K562 (cell line): Measurements from ENCODE around the gene TMEM164. TPM values are rescaled to one million over a fixed set of nuclear protein-coding genes. Genes with fewer than 3 reads are reported as not detected.

ENCODE experiments used
- ATAC-seq: fragments of 200-7000 bp; cut with Tn5 transposase; 3 replicates; pipeline ENCODE4 v1.9.1; 2020; ENCODE audit warnings: moderate library complexity
- BruUV-seq: library from RNA; stranded (reverse); fragments of 400-500 nt; replicated peaks from 2 replicates; lab custom pipeline; 2021; lab: Mats Ljungman, UMichigan
- CTCF ChIA-PET: fragments of 300-600 bp; formaldehyde crosslinking; extraction: SDS; loops from one replicate; lab custom pipeline; 2021; ENCODE audit warnings: low intra/inter-chr PET ratio; lab: Yijun Ruan, JAX
- POLR2A ChIA-PET: fragments of 300-600, 350-650 bp; sonication (Branson Sonifier 250); formaldehyde crosslinking; extraction: SDS; loops from one replicate; lab custom pipeline; 2021; ENCODE audit warnings: antibody characterized with exemption, inconsistent platforms; lab: Yijun Ruan, JAX
- DNase-seq, 4 experiments: peaks; one replicate each; pipeline versions ENCODE4 v3.0.0 to v3.0.0-alpha.2; 2011 to 2018; ENCODE audit warnings: low spot score in 3 of 4, mixed read lengths in 3 of 4; ENCODE audit errors: extremely low read depth in 1 of 4
- FAIRE-seq: peaks from 2 replicates; lab custom pipeline; 2011; peaks lifted over from hg19 to GRCh38; lab: Jason Lieb, UNC
- H2AFZ ChIP-seq: 2 replicates; pipeline ENCODE4 v1.6.0; 2011; ENCODE audit warnings: low read depth, low read length, control low read depth, inconsistent platforms
- H3K27ac ChIP-seq: fragments of 200-600 bp; 3 replicates; pipeline ENCODE4 v1.8.0; 2011; ENCODE audit warnings: low read depth, mild to moderate bottlenecking, control low read depth, inconsistent platforms, low read length, moderate library complexity, mixed read lengths; ENCODE audit errors: extremely low read depth
- H3K27me3 ChIP-seq, 2 experiments: fragments of 300-600 bp in 1 of 2; 2 replicates in 1 of 2; 3 replicates in 1 of 2; pipeline versions ENCODE4 v1.6.0 to v1.8.0; 2011; ENCODE audit warnings: inconsistent platforms in 2 of 2, low read length in 2 of 2, mild to moderate bottlenecking in 1 of 2, mixed read lengths in 1 of 2, moderate library complexity in 1 of 2; ENCODE audit not compliant: control insufficient read depth in 2 of 2, insufficient read depth in 2 of 2
- H3K36me3 ChIP-seq: fragments of 300-600 bp; 3 replicates; pipeline ENCODE4 v1.8.0; 2011; ENCODE audit warnings: mild to moderate bottlenecking, low read length, inconsistent platforms; ENCODE audit not compliant: control insufficient read depth, insufficient read depth
- H3K4me1 ChIP-seq, 2 experiments: fragments of 200-600 bp in 1 of 2; replicated peaks in 1 of 2; 2 replicates in 1 of 2; 3 replicates in 1 of 2; pipeline versions ENCODE4 v1.5.1 to v1.8.0; 2011; ENCODE audit warnings: inconsistent platforms in 2 of 2, low read length in 2 of 2, mild to moderate bottlenecking in 1 of 2, mixed read lengths in 1 of 2, moderate library complexity in 1 of 2; ENCODE audit not compliant: control insufficient read depth in 2 of 2, insufficient read depth in 2 of 2
- H3K4me2 ChIP-seq: 2 replicates; pipeline ENCODE4 v1.6.1; 2011; ENCODE audit warnings: low read length, control low read depth, inconsistent platforms, mixed read lengths; ENCODE audit not compliant: insufficient read depth
- H3K4me3 ChIP-seq: fragments of 200-600 bp; sonication (generic), shearing (Covaris generic); 2 replicates; pipeline ENCODE4 v1.5.1; 2016; ENCODE audit warnings: control low read depth, inconsistent platforms
- H3K79me2 ChIP-seq: fragments of 200-600 bp; 3 replicates; pipeline ENCODE4 v1.8.0; 2011; ENCODE audit warnings: low read length, inconsistent platforms; ENCODE audit not compliant: control insufficient read depth, insufficient read depth
- H3K9ac ChIP-seq, 2 experiments: 2 replicates each; pipeline versions ENCODE4 v1.6.0 to v1.6.1; 2011; ENCODE audit warnings: low read depth in 2 of 2, low read length in 2 of 2, control low read depth in 1 of 2, inconsistent platforms in 1 of 2, mild to moderate bottlenecking in 1 of 2, mixed read lengths in 1 of 2; ENCODE audit not compliant: insufficient read depth in 1 of 2
- H3K9me1 ChIP-seq: one replicate; pipeline ENCODE4 v1.6.0; 2011; ENCODE audit warnings: inconsistent platforms, mild to moderate bottlenecking, low read length, moderate library complexity; ENCODE audit not compliant: control insufficient read depth, insufficient read depth
- H3K9me3 ChIP-seq: replicated peaks from 2 replicates; pipeline ENCODE4 v1.5.1; 2011; ENCODE audit warnings: low read depth, low read length, inconsistent platforms; ENCODE audit not compliant: control insufficient read depth, insufficient read depth
- H4K20me1 ChIP-seq: replicated peaks from 2 replicates; pipeline ENCODE4 v1.6.1; 2011; ENCODE audit warnings: low read length, inconsistent platforms, mixed read lengths; ENCODE audit not compliant: control insufficient read depth, insufficient read depth
- PPARD ChIP-seq: fragments of 250-450 bp; sonication (Bioruptor Pico); IDR thresholded peaks from 2 replicates; pipeline ENCODE4 v1.8.0; 2022; ENCODE audit warnings: inconsistent platforms, mild to moderate bottlenecking, moderate library complexity
- SRSF3 ChIP-seq: fragments of 200-400 bp; formaldehyde crosslinking; IDR thresholded peaks from 2 replicates; pipeline ENCODE4 v1.6.1; 2016; ENCODE audit warnings: mild to moderate bottlenecking, low read length, moderate library complexity; ENCODE audit not compliant: insufficient read depth
- TRIM28 ChIP-seq: fragments of 450-650 bp; IDR thresholded peaks from 2 replicates; pipeline ENCODE4 v1.6.1; 2017
- WGBS: fragments of 100-300 bp; shearing (Covaris generic); methylation state at CpG from one replicate; pipeline ENCODE4 v1.1.6; 2016; ENCODE audit warnings: low coverage, mixed read lengths; ENCODE audit not compliant: insufficient coverage; ENCODE audit errors: missing lambda C conversion rate; 5-methylcytosine and 5-hydroxymethylcytosine counted together
- in situ Hi-C: fragments of 300-500 bp; cut with MboI; formaldehyde crosslinking; loops from 4 replicates; pipeline ENCODE4 v1.15.0; 2018; ENCODE audit warnings: inconsistent platforms, mixed read lengths
- intact Hi-C: fragments of 100-400 bp; cut with micrococcal nuclease; formaldehyde crosslinking; loops from 2 replicates; pipeline ENCODE4 v1.14.2; 2022
- polyA plus RNA-seq, 8 experiments: library from polyadenylated mRNA; depleted of rRNA in 4 of 8; stranded (reverse) in 5 of 8; unstranded in 3 of 8; fragments of >200 nt; fragmentation: Nextera tagmentation in 2 of 8; fragmentation: Illumina TruSeq in 1 of 8; extraction: Ambion mirVana in 2 of 8; extraction: Trizol in 1 of 8; gene quantifications; 2 replicates each; pipeline versions ENCODE4 v1.2.1 to v1.2.3, GENCODE V29; 2011 to 2014; ENCODE audit warnings: inconsistent platforms in 1 of 8, missing spikeins in 1 of 8
- total RNA-seq, 7 experiments: library from RNA; depleted of rRNA in 6 of 7; stranded (reverse); fragments of >200 nt in 6 of 7; fragmentation: Illumina TruSeq in 2 of 7; extraction: Trizol in 2 of 7; gene quantifications; 2 replicates each; pipeline versions ENCODE4 v1.2.1 to v1.2.3, GENCODE V29; 2011 to 2021; ENCODE audit warnings: low replicate concordance in 1 of 7
- TF ChIP-seq, protein P1 (sequence below): fragments of 450-650 bp; IDR thresholded peaks from 2 replicates; pipeline ENCODE4 v1.6.1; 2016; ENCODE audit warnings: antibody characterized with exemption
- TF ChIP-seq, protein P2 (sequence below), 2 experiments: fragments of 450-650 bp; IDR thresholded peaks; 2 replicates each; pipeline ENCODE4 v1.6.1; 2016; ENCODE audit warnings: mild to moderate bottlenecking in 2 of 2, borderline replicate concordance in 1 of 2, low read depth in 1 of 2, moderate library complexity in 1 of 2
- TF ChIP-seq, protein P3 (sequence below): fragments of 250-450 bp; sonication (Bioruptor Pico); IDR thresholded peaks from 2 replicates; pipeline ENCODE4 v1.4.0; 2020; ENCODE audit warnings: mild to moderate bottlenecking
- TF ChIP-seq, protein P4 (sequence below): sonication (generic); formaldehyde crosslinking; IDR thresholded peaks from 2 replicates; pipeline ENCODE4 v1.8.1; 2023; ENCODE audit warnings: mild to moderate bottlenecking, missing genetic modification reagents

Gene TMEM164
- total and polyA plus RNA-seq, 9 of the 15 experiments (the other 6 are each of a cell fraction or from before 2014, with no cell fraction given): 2.4 to 57.3 (median 23.1) TPM

DNA sequence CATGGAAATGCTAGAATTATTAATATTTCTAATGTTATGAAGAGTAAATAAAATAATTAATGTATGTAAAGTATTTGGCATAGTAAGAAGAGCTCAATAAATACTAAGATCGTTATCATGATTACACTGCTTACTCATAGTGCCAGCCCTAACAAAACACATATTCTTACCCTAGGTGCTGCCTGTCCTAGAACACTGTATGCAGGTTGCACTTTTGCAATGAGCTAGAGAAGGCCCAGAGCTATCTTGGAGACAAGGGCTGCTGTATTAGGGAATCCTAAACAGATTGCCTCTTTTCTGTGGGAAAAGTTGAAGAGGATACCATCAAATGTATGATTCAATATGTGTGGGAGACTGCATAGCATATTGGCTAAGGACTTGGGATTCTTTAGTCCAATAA, 48.0 kb upstream of the TMEM164 start:
- POLR2A ChIA-PET: interaction anchor here (0.7 to 1.0 kb wide), 2 partner anchors 16 to 33 kb away, joined by 3 to 4 read pairs; no protein-coding TSS in a partner anchor
- Histone ChIP-seq H3K9me3 (no peaks in the 10 kb centered on the region), H3K27ac (no peak overlapping the region), H3K9me1 (no peaks in the 10 kb centered on the region), H2AFZ (no peak overlapping the region), H3K79me2 (no peaks in the 10 kb centered on the region), H3K4me2 (no peak overlapping the region), H3K4me1 (peaks cover 0 to 58% of the 10 kb centered on the region in 2 experiments), H4K20me1 (no peaks in the 10 kb centered on the region), H3K4me3 (no peak overlapping the region), H3K9ac (no peak overlapping the region), H3K27me3 (no peaks in the 10 kb centered on the region), H3K36me3 (no peaks in the 10 kb centered on the region)
- in situ Hi-C loops (no loop called here), intact Hi-C loops (loop anchor here (5.0 kb wide), 1 partner anchor 47 kb away; the partner anchor contains the start of gene TMEM164)
- no TSS peak for BruUV-seq
- WGBS: 0% methylated on average over 1 of the region's 1 CpG
- no peak for DNase-seq
- CTCF ChIA-PET: no interaction called here
- TF ChIP-seq PPARD (CRISPR knock-in tag) (no peak), SRSF3 (no peak), TRIM28 (no peak)
- TF ChIP-seq, protein P1, sequence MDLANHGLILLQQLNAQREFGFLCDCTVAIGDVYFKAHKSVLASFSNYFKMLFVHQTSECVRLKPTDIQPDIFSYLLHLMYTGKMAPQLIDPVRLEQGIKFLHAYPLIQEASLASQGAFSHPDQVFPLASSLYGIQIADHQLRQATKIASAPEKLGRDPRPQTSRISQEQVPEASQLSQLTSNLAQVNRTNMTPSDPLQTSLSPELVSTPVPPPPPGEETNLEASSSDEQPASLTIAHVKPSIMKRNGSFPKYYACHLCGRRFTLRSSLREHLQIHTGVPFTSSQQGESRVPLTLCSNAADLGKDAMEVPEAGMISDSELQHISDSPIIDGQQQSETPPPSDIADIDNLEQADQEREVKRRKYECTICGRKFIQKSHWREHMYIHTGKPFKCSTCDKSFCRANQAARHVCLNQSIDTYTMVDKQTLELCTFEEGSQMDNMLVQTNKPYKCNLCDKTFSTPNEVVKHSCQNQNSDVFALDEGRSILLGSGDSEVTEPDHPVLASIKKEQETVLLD: no peak
- TF ChIP-seq, protein P2, sequence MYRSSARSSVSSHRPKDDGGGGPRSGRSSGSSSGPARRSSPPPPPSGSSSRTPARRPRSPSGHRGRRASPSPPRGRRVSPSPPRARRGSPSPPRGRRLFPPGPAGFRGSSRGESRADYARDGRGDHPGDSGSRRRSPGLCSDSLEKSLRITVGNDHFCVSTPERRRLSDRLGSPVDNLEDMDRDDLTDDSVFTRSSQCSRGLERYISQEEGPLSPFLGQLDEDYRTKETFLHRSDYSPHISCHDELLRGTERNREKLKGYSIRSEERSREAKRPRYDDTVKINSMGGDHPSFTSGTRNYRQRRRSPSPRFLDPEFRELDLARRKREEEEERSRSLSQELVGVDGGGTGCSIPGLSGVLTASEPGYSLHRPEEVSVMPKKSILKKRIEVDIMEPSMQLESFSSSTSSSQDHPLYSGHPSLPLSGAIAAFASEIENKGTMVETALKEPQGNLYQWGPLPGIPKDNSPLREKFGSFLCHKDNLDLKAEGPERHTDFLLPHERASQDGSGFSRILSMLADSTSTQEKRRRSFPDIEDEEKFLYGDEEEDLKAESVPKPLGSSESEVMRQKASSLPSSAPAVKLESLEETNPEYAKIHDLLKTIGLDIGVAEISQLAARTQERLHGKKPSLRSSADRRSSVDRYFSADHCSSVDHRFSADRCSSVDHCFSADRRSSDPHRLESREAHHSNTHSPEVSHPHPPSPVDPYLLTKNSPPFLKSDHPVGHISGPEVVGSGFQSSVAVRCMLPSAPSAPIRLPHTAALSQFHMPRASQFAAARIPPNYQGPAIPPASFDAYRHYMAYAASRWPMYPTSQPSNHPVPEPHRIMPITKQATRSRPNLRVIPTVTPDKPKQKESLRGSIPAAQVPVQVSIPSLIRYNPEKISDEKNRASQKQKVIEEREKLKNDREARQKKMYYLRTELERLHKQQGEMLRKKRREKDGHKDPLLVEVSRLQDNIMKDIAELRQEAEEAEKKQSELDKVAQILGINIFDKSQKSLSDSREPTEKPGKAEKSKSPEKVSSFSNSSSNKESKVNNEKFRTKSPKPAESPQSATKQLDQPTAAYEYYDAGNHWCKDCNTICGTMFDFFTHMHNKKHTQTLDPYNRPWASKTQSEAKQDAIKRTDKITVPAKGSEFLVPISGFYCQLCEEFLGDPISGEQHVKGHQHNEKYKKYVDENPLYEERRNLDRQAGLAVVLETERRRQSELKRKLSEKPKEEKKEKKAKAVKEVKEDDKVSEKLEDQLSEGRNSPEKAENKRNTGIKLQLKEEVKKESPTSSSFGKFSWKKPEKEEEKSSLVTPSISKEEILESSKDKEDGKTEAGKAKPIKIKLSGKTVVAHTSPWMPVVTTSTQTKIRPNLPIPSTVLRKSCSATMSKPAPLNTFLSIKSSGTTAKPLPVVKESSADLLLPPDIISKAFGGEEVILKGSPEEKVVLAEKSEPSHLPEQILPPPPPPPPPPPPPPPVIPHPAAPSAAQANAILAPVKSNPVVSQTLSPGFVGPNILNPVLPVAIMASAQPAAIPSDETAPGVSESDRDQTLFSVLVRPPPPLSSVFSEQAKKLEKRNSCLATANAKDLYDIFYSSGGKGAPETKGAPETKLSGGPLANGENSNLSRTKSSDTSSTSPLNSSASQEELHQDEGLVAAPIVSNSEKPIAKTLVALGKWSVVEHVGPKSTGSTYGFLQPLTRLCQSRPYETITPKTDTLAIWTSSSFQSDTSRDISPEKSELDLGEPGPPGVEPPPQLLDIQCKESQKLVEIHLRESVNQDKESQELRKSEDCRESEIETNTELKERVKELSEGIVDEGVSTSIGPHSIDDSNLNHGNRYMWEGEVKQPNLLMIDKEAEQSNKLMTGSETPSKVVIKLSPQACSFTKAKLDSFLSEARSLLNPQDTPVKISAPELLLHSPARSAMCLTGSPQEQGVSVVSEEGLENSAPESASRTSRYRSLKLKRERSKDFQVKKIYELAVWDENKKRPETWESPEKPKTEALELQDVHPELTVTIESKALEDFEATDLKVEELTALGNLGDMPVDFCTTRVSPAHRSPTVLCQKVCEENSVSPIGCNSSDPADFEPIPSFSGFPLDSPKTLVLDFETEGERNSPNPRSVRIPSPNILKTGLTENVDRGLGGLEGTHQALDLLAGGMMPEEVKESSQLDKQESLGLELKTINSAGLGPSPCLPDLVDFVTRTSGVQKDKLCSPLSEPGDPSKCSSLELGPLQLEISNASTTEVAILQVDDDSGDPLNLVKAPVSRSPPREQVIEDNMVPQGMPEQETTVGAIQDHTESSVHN (IDR thresholded peaks at IDR 0.05; ENCODE audit: borderline replicate concordance in 1 of 2, low read depth in 1 of 2): no peak
- TF ChIP-seq, protein P3, sequence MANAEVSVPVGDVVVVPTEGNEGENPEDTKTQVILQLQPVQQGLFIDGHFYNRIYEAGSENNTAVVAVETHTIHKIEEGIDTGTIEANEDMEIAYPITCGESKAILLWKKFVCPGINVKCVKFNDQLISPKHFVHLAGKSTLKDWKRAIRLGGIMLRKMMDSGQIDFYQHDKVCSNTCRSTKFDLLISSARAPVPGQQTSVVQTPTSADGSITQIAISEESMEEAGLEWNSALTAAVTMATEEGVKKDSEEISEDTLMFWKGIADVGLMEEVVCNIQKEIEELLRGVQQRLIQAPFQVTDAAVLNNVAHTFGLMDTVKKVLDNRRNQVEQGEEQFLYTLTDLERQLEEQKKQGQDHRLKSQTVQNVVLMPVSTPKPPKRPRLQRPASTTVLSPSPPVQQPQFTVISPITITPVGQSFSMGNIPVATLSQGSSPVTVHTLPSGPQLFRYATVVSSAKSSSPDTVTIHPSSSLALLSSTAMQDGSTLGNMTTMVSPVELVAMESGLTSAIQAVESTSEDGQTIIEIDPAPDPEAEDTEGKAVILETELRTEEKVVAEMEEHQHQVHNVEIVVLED (CRISPR knock-in tag): no peak
- TF ChIP-seq, protein P4, sequence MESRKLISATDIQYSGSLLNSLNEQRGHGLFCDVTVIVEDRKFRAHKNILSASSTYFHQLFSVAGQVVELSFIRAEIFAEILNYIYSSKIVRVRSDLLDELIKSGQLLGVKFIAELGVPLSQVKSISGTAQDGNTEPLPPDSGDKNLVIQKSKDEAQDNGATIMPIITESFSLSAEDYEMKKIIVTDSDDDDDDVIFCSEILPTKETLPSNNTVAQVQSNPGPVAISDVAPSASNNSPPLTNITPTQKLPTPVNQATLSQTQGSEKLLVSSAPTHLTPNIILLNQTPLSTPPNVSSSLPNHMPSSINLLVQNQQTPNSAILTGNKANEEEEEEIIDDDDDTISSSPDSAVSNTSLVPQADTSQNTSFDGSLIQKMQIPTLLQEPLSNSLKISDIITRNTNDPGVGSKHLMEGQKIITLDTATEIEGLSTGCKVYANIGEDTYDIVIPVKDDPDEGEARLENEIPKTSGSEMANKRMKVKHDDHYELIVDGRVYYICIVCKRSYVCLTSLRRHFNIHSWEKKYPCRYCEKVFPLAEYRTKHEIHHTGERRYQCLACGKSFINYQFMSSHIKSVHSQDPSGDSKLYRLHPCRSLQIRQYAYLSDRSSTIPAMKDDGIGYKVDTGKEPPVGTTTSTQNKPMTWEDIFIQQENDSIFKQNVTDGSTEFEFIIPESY: no peak
- ATAC-seq: no peak
- no peak for FAIRE-seq
